Heart left ventricle (tissue), 13 donors: ENCODE measurements around the gene RNF217.

Experiments used
- CTCF ChIP-seq, 12 donors: fragments of 200-600 bp; sonication (generic) in 4 of 12; IDR thresholded peaks; one replicate each; pipeline versions ENCODE4 v1.5.0 to v1.8.0; 2018 to 2022; ENCODE audit warnings: antibody characterized with exemption in 12 of 12, mild to moderate bottlenecking in 5 of 12
- POLR2A ChIP-seq, 2 donors: fragments of 450-650 bp; IDR thresholded peaks; one replicate each; pipeline ENCODE4 v1.6.1; 2017; ENCODE audit warnings: antibody characterized with exemption in 2 of 2, mild to moderate bottlenecking in 2 of 2, moderate library complexity in 2 of 2
- donor health status: ischemic (EF 13 %, LVEDD 7.1; RV severe dilation, severe dysfunction).
- donor health status: DM: no; HTN: yes; CAD: no.
- donor health status: DM: no; HTN: no; CAD: no.
- donor health status: ischemic (EF 25% LVEDD 6.9; RV normal size, moderate dysfunction).
- donor health status: ischemic (EF 25% LVEDD 5.7; RV mildly dilated, moderate dysfunction).
- donor health status: ischemic (EF 35%, LVEDD 5.7; RV mildly dilated, moderate dysfunction).
- donor health status: nonischemic (EF 11% LVEDD 7.7; RV severe dilation, severe dysfunction).
- donor health status: DM: yes; HTN: yes; CAD: no.
- donor health status: PGD.
- donor health status: ischemic (EF 29% LVEDD 5.4; RV normal size, mild dysfunction).
- donor health status: nonischemic (EF 23%, LVEDD 6.1; RV moderate dilation, normal function).

- TF ChIP-seq CTCF (IDR thresholded peaks at IDR 0.05) (no peak), POLR2A (IDR thresholded peaks at IDR 0.05) (no peak)
Measured at GRCh38 chr6:125014661-125014957, 52.4 kb downstream of the RNF217 start.
